Measurements from ENCODE around the gene HNF1A.

HNF1A gene

GRCh38 chr12:120936197-120936596 is 42.1 kb upstream of the HNF1A start:
- TF ChIP-seq, protein P1, sequence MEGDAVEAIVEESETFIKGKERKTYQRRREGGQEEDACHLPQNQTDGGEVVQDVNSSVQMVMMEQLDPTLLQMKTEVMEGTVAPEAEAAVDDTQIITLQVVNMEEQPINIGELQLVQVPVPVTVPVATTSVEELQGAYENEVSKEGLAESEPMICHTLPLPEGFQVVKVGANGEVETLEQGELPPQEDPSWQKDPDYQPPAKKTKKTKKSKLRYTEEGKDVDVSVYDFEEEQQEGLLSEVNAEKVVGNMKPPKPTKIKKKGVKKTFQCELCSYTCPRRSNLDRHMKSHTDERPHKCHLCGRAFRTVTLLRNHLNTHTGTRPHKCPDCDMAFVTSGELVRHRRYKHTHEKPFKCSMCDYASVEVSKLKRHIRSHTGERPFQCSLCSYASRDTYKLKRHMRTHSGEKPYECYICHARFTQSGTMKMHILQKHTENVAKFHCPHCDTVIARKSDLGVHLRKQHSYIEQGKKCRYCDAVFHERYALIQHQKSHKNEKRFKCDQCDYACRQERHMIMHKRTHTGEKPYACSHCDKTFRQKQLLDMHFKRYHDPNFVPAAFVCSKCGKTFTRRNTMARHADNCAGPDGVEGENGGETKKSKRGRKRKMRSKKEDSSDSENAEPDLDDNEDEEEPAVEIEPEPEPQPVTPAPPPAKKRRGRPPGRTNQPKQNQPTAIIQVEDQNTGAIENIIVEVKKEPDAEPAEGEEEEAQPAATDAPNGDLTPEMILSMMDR (IDR thresholded peaks at IDR 0.05; ENCODE audit: low read depth, low read length): no peak
- no peak for DNase-seq (ENCODE audit: extremely low read depth, low read depth)

DNA sequence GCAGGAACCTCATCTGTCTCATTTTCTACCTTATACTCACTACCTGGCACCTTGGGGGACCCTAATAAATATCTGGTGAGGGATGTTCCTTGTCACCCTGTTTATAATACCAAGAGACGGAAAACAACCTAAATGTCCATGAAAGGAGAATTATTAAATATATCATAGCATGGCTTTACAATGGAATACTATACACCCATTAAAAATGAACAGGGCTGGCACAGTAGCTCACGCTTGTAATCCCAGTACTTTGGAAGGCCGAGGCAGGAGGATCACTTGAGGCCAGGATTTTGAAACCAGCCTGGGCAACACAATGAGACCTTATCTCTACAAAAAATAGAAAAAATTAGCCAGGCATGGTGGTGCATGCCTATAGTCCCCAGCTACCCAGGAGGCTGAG is 39.8 kb upstream of the HNF1A start:
- TF ChIP-seq, protein P1 (IDR thresholded peaks at IDR 0.05; ENCODE audit: low read depth, low read length): no peak
- DNase-seq (ENCODE audit: extremely low read depth, low read depth): no peak

DNA sequence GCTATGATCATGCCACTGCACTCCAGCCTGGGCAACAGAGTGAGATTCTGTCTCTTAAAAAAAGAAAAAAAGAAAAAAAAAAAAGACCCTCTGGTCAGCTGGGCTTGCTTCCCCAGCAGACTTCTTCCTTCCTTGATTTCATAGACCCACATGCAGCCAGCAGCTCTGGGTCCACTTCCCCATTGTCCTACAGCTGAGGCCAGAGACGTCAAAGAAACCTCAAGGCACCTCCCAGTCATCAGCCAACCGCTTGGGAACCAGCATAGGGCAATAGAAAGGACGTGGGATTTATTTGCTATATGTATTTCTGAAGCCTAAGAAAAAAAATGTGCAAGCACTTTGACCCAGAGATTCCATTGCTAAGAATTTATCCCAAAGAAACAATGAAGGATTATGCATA is 38.8 kb upstream of the HNF1A start:
- DNase-seq (ENCODE audit: extremely low read depth, low read depth): no peak
- TF ChIP-seq, protein P1 (IDR thresholded peaks at IDR 0.05; ENCODE audit: low read depth, low read length): no peak

- TF ChIP-seq, protein P1 (IDR thresholded peaks at IDR 0.05; ENCODE audit: low read depth, low read length): no peak
- no peak for DNase-seq (ENCODE audit: extremely low read depth, low read depth)
These were observed 38.3 kb upstream of the HNF1A start for GRCh38 chr12:120940006-120940405.

DNA sequence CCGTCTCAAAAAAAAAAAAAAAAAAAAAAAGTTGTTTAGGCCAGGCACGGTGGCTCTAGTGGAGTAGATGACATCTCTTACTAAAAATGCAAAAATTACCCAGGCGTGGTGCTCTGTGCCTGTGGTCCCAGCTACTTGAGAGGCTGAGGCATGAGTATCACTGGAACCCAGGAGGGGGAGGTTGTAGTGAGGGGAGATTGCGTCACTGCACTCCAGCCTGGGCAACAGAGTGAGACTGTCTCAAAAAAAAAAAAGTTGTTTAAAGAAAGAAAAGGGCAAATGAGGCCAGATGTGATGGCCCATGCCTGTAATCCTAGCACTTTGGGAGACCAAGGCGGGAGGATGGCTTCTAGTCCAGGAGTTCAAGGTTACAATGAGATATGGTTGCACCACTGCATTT is 37.5 kb upstream of the HNF1A start:
- TF ChIP-seq, protein P1 (IDR thresholded peaks at IDR 0.05; ENCODE audit: low read depth, low read length): no peak
- DNase-seq (ENCODE audit: extremely low read depth, low read depth): no peak

- TF ChIP-seq, protein P1 (IDR thresholded peaks at IDR 0.05; ENCODE audit: low read depth, low read length): no peak
These were observed 36.9 kb upstream of the HNF1A start for GRCh38 chr12:120941412-120941811.

DNA sequence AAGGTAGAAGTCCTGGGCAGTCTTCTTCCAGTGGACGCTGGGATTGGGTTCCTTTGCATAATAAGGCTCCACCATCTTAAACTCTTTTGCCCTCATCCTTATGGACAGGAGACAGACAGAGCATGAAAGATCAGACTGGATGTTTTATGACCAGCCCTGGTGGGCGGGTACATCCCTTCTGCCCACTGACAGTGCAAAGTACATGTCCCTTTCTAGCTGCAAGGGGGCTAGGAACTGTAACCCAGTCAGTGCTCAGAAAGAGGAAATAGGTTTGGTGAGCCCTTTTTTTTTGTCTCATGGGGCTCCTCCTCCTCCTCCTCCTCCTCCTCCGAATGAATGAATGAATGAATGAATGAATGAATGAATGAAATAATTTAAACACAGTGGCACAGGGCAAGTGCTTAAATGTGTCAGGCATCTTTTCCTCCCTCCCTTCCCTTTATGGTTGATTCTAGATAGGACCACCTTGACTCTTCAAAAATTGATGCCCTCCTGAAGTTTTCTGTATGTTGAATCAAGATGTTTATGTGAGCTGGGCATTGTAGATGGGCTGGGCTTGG is 36.4 kb upstream of the HNF1A start:
- TF ChIP-seq, protein P1 (IDR thresholded peaks at IDR 0.05; ENCODE audit: low read depth, low read length): no peak
- no peak for DNase-seq (ENCODE audit: extremely low read depth, low read depth)

More at GRCh38 chr12:120941412-120941811, 36.9 kb upstream of the HNF1A start:
- no peak for DNase-seq (ENCODE audit: extremely low read depth, low read depth)

Measured in AG09319 (cell line).